Left lung (tissue), 10 donors: Measurements from ENCODE around the gene TTC21A. TPM values are rescaled to one million over a fixed set of nuclear protein-coding genes. Genes with fewer than 3 reads are reported as not detected.

Experiments used
- ATAC-seq: fragments of 200-7000 bp; cut with Tn5 transposase; one replicate; pipeline ENCODE4 v1.9.1; 2020; ENCODE audit warnings: moderate library complexity
- DNase-seq, 4 donors: peaks; one replicate each; pipeline ENCODE4 v3.0.0-alpha.2; 2013 to 2020
- H3K27ac ChIP-seq, 2 donors: fragments of 200-600 bp; sonication (generic) in 1 of 2; one replicate each; pipeline versions ENCODE4 v1.5.0 to v1.8.0; 2020 to 2021
- H3K27me3 ChIP-seq, 2 donors: fragments of 200-600 bp; sonication (generic) in 1 of 2; one replicate each; pipeline versions ENCODE4 v1.5.0 to v1.8.0; 2020 to 2021
- H3K36me3 ChIP-seq, 2 donors: fragments of 200-600 bp; sonication (generic) in 1 of 2; one replicate each; pipeline versions ENCODE4 v1.5.0 to v1.8.0; 2020 to 2021
- H3K4me1 ChIP-seq, 2 donors: fragments of 200-600 bp; one replicate each; pipeline ENCODE4 v1.8.0; 2021
- H3K4me3 ChIP-seq, 2 donors: fragments of 200-600 bp; sonication (generic) in 1 of 2; one replicate each; pipeline versions ENCODE4 v1.5.0 to v1.8.0; 2020 to 2021; ENCODE audit warnings: mild to moderate bottlenecking in 1 of 2
- H3K9me3 ChIP-seq, 2 donors: fragments of 200-600 bp; sonication (generic) in 1 of 2; one replicate each; pipeline versions ENCODE4 v1.5.0 to v1.8.0; 2020 to 2021
- CTCF ChIP-seq, 2 donors: fragments of 200-600 bp; sonication (generic) in 1 of 2; IDR thresholded peaks; one replicate each; pipeline versions ENCODE4 v1.5.0 to v1.8.0; 2021; ENCODE audit warnings: antibody characterized with exemption in 2 of 2
- intact Hi-C, 2 donors: fragments of 100-400 bp; cut with DNase I; formaldehyde crosslinking; loops; one replicate each; pipeline versions ENCODE4 v1.11.2 to v1.14.2; 2022
- polyA plus RNA-seq, 6 donors: library from polyadenylated mRNA; unstranded; fragments of 120-200 nt; gene quantifications; one replicate each; pipeline ENCODE4 v1.2.1, GENCODE V29; 2013; ENCODE audit not compliant: insufficient read length in 6 of 6
- total RNA-seq, 2 donors: library from RNA; stranded (reverse); fragmentation: NEBNext Ultra II Directional; extraction: Animal tissue kit (Norgen Biotek cat#: 25700); gene quantifications; one replicate each; pipeline ENCODE4 v1.2.1, GENCODE V29; 2021
- donor health status: DM: no; HTN: yes; CAD: no.
- donor health status: DM: no; HTN: no; CAD: no.

TTC21A gene
- total and polyA plus RNA-seq, 8 donors = 7.1 to 21.8 (median 14.3) TPM

- peaks cover 0 to 20% of the 10 kb centered on the region in 2 donors for H3K4me1 ChIP-seq
- no peak for DNase-seq
- intact Hi-C loops = loop anchor here in 1 of 2 donors (5.0 kb wide), 1 partner anchor 165 kb away; no protein-coding TSS in a partner anchor
Observed at GRCh38 chr3:39127269-39127907, 19.9 kb downstream of the TTC21A start.

GRCh38 chr3:39127908-39128304 is 20.4 kb downstream of the TTC21A start:
- TF ChIP-seq CTCF (IDR thresholded peaks at IDR 0.05) = no peak
- intact Hi-C loops = loop anchor here in 1 of 2 donors (5.0 kb wide), 1 partner anchor 164 kb away; no protein-coding TSS in a partner anchor
- DNase-seq (no peak), ATAC-seq (no peak)
- H3K27ac ChIP-seq = no peak overlapping the region
- peaks cover 0 to 23% of the 10 kb centered on the region in 2 donors for H3K4me1 ChIP-seq
- no peaks in the 10 kb centered on the region for H3K36me3 ChIP-seq
- H3K9me3 ChIP-seq = no peaks in the 10 kb centered on the region
- no peaks in the 10 kb centered on the region for H3K27me3 ChIP-seq
- H3K4me3 ChIP-seq = no peak overlapping the region

More at GRCh38 chr3:39127269-39127907, 19.9 kb downstream of the TTC21A start:
- no peaks in the 10 kb centered on the region for H3K27me3 ChIP-seq
- ATAC-seq = no peak
- H3K36me3 ChIP-seq = no peaks in the 10 kb centered on the region
- H3K4me3 ChIP-seq = no peak overlapping the region
- peak overlapping the region in 1 of 2 donors; percentile 0 for H3K27ac ChIP-seq
- TF ChIP-seq CTCF (IDR thresholded peaks at IDR 0.05) = no peak
- H3K9me3 ChIP-seq = no peaks in the 10 kb centered on the region

GRCh38 chr3:39128951-39129350 is 21.5 kb downstream of the TTC21A start:
- ATAC-seq = no peak
- no peak overlapping the region for H3K27ac ChIP-seq

GRCh38 chr3:39130026-39130425 is 22.5 kb downstream of the TTC21A start:
- Histone ChIP-seq H3K27ac (no peak overlapping the region), H3K27me3 (no peaks in the 10 kb centered on the region), H3K9me3 (no peaks in the 10 kb centered on the region), H3K4me1 (peaks cover 0 to 38% of the 10 kb centered on the region in 2 donors), H3K36me3 (no peaks in the 10 kb centered on the region), H3K4me3 (no peak overlapping the region)
- intact Hi-C loops = no loop called here
- no peak for DNase-seq
- no peak for ATAC-seq
- no peak for TF ChIP-seq CTCF (IDR thresholded peaks at IDR 0.05)

More at GRCh38 chr3:39128951-39129350, 21.5 kb downstream of the TTC21A start:
- Histone ChIP-seq H3K4me3 (no peak overlapping the region), H3K9me3 (no peaks in the 10 kb centered on the region), H3K36me3 (no peaks in the 10 kb centered on the region), H3K27me3 (no peaks in the 10 kb centered on the region), H3K4me1 (peaks cover 0 to 31% of the 10 kb centered on the region in 2 donors)
- DNase-seq = no peak
- intact Hi-C loops = loop anchor here in 1 of 2 donors (5.0 kb wide), 1 partner anchor 163 kb away; no protein-coding TSS in a partner anchor
- no peak for TF ChIP-seq CTCF (IDR thresholded peaks at IDR 0.05)

GRCh38 chr3:39130693-39131265 is 23.3 kb downstream of the TTC21A start:
- TF ChIP-seq CTCF (IDR thresholded peaks at IDR 0.05) = no peak
- H3K4me3 ChIP-seq = no peak overlapping the region
- H3K27me3 ChIP-seq = no peaks in the 10 kb centered on the region
- ATAC-seq = no peak
- DNase-seq = no peak
- no peaks in the 10 kb centered on the region for H3K9me3 ChIP-seq
- peaks cover 0 to 39% of the 10 kb centered on the region in 2 donors for H3K4me1 ChIP-seq
- no peaks in the 10 kb centered on the region for H3K36me3 ChIP-seq
- H3K27ac ChIP-seq = no peak overlapping the region
- intact Hi-C loops = no loop called here
